Measurements from ENCODE around the gene OR5C1.

- no peak for TF ChIP-seq YY1 (IDR thresholded peaks at IDR 0.05; ENCODE audit: borderline replicate concordance in 1 of 3, control insufficient read depth in 1 of 3, extremely low read depth in 1 of 3, insufficient read depth in 3 of 3, insufficient read length in 1 of 3, insufficient replicate concordance in 2 of 3, low read depth in 1 of 3, low read length in 2 of 3)
- TF ChIP-seq ZBTB2 (IDR thresholded peaks at IDR 0.05): no peak
- no peak for TF ChIP-seq BRCA1 (IDR thresholded peaks at IDR 0.05)
- no peak for TF ChIP-seq BRCA1 (CRISPR knock-in tag; IDR thresholded peaks at IDR 0.05)
- no peak for TF ChIP-seq IRF1 (CRISPR knock-in tag; IDR thresholded peaks at IDR 0.05; ENCODE audit: borderline replicate concordance)
- TF ChIP-seq JUND (IDR thresholded peaks at IDR 0.05; ENCODE audit: borderline replicate concordance, low read depth, low read length): no peak
- no peak for TF ChIP-seq JUND (tag; IDR thresholded peaks at IDR 0.05; ENCODE audit: borderline replicate concordance, low read depth, low read length)
- no peak for TF ChIP-seq CTCF (IDR thresholded peaks at IDR 0.05 in 2 of 3, conservative IDR thresholded peaks at IDR 0.05 in 1 of 3; ENCODE audit: insufficient read depth in 2 of 3, low read depth in 1 of 3, low read length in 3 of 3)
- TF ChIP-seq POLR2AphosphoS5 (IDR thresholded peaks at IDR 0.05; ENCODE audit: control insufficient read depth, insufficient read depth, low read depth, low read length): no peak
- no peak for TF ChIP-seq TCFL5 (CRISPR knock-in tag; conservative IDR thresholded peaks at IDR 0.05)
- no peak for TF ChIP-seq ZC3H11A (IDR thresholded peaks at IDR 0.05; ENCODE audit: low read depth, low read length)
- no peak for TF ChIP-seq FOXO4 (CRISPR knock-in tag; IDR thresholded peaks at IDR 0.05)
- TF ChIP-seq ZNF766 (CRISPR knock-in tag; conservative IDR thresholded peaks at IDR 0.05): no peak
- TF ChIP-seq PRDM10 (IDR thresholded peaks at IDR 0.05; ENCODE audit: partially characterized antibody): no peak
- TF ChIP-seq ZNF184 (CRISPR knock-in tag; IDR thresholded peaks at IDR 0.05): no peak
- TF ChIP-seq EZH2 (IDR thresholded peaks at IDR 0.05; ENCODE audit: borderline replicate concordance, low read depth, low read length): no peak
These were observed 27.6 kb downstream of the OR5C1 start for GRCh38 chr9:122816163-122816867.

Data from K562 (cell line).